ENCODE measurements around the gene RAPGEF3. TPM values are rescaled to one million over a fixed set of nuclear protein-coding genes. Genes with fewer than 3 reads are reported as not detected.

RAPGEF3 gene
- total and polyA plus RNA-seq, 2 donors (not counting 1 experiment from before 2014, with no cell fraction given) = 1.8 to 5.2 TPM

DNA sequence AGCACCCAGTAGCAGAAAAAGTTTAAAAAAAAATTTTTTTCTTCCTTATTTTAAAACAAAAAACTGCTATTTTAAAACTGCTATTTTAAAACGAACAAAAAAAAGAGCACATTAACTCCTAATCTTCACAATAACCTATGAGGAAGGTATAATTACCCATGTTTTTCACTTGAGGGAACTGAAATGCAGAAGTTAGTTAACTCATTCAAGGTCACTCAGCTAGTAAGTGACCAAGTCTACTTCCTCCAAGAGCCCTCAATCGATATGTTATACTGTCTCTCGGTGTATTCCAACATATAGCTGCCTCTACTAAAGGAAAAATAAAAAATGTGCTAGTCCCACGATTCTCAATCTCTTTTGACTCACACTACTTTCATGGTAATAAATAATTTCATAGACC, 60.6 kb downstream of the RAPGEF3 start:
- no peaks in the 10 kb centered on the region for H3K27me3 Mint-ChIP-seq
- Histone ChIP-seq H3K9me3 (ENCODE audit: control extremely low read depth in 1 of 3, control insufficient read depth in 2 of 3, insufficient read depth in 1 of 3, low read length in 2 of 3) (no peaks in the 10 kb centered on the region), H3K36me3 (replicated peaks in 1 of 2; ENCODE audit: control extremely low read depth in 1 of 2, control insufficient read depth in 1 of 2, extremely low read depth in 1 of 2, insufficient read depth in 2 of 2, low read length in 1 of 2) (peaks cover 3 to 31% of the 10 kb centered on the region in 2 experiments), H3K9ac (ENCODE audit: low read length) (peak overlapping the region; percentile 27), H3K4me3 (ENCODE audit: control extremely low read depth in 1 of 5, extremely low read depth in 1 of 5, insufficient read depth in 1 of 5, low read depth in 2 of 5, low read length in 4 of 5) (peak overlapping the region in 1 of 5 experiments; percentile 11), H3K79me2 (ENCODE audit: control insufficient read depth, insufficient read depth, low read length) (peaks cover 35% of the 10 kb centered on the region), H3K4me2 (replicated peaks; ENCODE audit: low read depth, low read length, poor library complexity, severe bottlenecking) (peak overlapping the region; percentile 67), H2AFZ (ENCODE audit: insufficient read depth, low read depth, low read length, poor library complexity, severe bottlenecking) (no peak overlapping the region), H3K27me3 (replicated peaks in 1 of 4; ENCODE audit: control extremely low read depth in 1 of 4, control insufficient read depth in 3 of 4, insufficient read depth in 4 of 4, low read length in 3 of 4) (no peaks in the 10 kb centered on the region), H4K20me1 (ENCODE audit: control insufficient read depth, insufficient read depth, low read length, poor library complexity, severe bottlenecking) (no peaks in the 10 kb centered on the region), H3K27ac (ENCODE audit: low read length in 2 of 2) (peak overlapping the region in 1 of 2 donors; percentile 39), H3K4me1 (ENCODE audit: control insufficient read depth in 2 of 2, insufficient read depth in 2 of 2, low read length in 2 of 2) (peaks cover 17 to 20% of the 10 kb centered on the region in 2 donors)
- peak; percentile 54 for DNase-seq
- WGBS (ENCODE audit: insufficient coverage) = no CpG with 5 or more reads among the region's 4 CpGs
- intact Hi-C loops (cut with micrococcal nuclease) = no loop called here
- POLR2A ChIA-PET = no interaction called here
- no peaks in the 10 kb centered on the region for H3K9me3 Mint-ChIP-seq (ENCODE audit: insufficient read depth)
- H3K4me1 Mint-ChIP-seq = peaks cover 46% of the 10 kb centered on the region
- TF ChIP-seq CTCF (IDR thresholded peaks at IDR 0.05) = no peak
- no peak for TF ChIP-seq EZH2 (IDR thresholded peaks at IDR 0.05; ENCODE audit: borderline replicate concordance, insufficient read depth, low read depth, low read length, poor library complexity, severe bottlenecking)
- H3K27ac Mint-ChIP-seq = peak overlapping the region; percentile 22
- CTCF ChIA-PET = interaction anchor here (0.6 to 3.1 kb wide), 9 partner anchors 8 to 140 kb away, joined by 3 to 19 read pairs (median 5); no protein-coding TSS in a partner anchor
- peak; percentile 68 for ATAC-seq (ENCODE audit: low read depth)
- peak overlapping the region; percentile 21 for H3K4me3 Mint-ChIP-seq

DNA sequence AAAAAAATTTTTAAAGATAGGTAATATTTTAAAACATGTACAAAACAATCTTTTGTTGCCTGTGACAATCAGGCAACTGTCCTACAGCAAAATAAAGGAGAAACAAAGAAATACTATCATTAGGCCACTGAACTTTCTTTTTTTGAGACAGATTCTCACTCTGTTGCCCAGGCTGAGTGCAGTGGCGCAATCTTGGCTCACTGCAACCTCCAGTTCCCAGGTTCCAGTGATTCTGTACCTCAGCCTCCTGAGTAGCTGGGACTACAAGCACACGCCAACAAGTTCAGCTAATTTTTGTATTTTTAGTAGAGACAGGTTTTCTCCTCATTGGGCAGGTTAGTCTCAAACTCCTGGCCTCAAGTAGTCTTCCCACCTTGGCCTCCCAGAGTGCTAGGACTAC, 69.5 kb downstream of the RAPGEF3 start:
- Mint-ChIP-seq H3K27ac (no peak overlapping the region), H3K4me3 (no peak overlapping the region), H3K4me1 (peaks cover 4% of the 10 kb centered on the region), H3K27me3 (no peaks in the 10 kb centered on the region), H3K9me3 (ENCODE audit: insufficient read depth) (no peaks in the 10 kb centered on the region)
- no peak for ATAC-seq (ENCODE audit: low read depth)
- POLR2A ChIA-PET = no interaction called here
- Histone ChIP-seq H3K79me2 (ENCODE audit: control insufficient read depth, insufficient read depth, low read length) (peaks cover 15% of the 10 kb centered on the region), H3K27ac (ENCODE audit: low read length in 2 of 2) (no peak overlapping the region), H4K20me1 (ENCODE audit: control insufficient read depth, insufficient read depth, low read length, poor library complexity, severe bottlenecking) (no peaks in the 10 kb centered on the region), H3K27me3 (replicated peaks in 1 of 4; ENCODE audit: control extremely low read depth in 1 of 4, control insufficient read depth in 3 of 4, insufficient read depth in 4 of 4, low read length in 3 of 4) (no peaks in the 10 kb centered on the region), H3K4me2 (replicated peaks; ENCODE audit: low read depth, low read length, poor library complexity, severe bottlenecking) (no peak overlapping the region), H3K36me3 (replicated peaks in 1 of 2; ENCODE audit: control extremely low read depth in 1 of 2, control insufficient read depth in 1 of 2, extremely low read depth in 1 of 2, insufficient read depth in 2 of 2, low read length in 1 of 2) (peaks cover 2 to 49% of the 10 kb centered on the region in 2 experiments), H2AFZ (ENCODE audit: insufficient read depth, low read depth, low read length, poor library complexity, severe bottlenecking) (no peak overlapping the region), H3K9me3 (ENCODE audit: control extremely low read depth in 1 of 3, control insufficient read depth in 2 of 3, insufficient read depth in 1 of 3, low read length in 2 of 3) (no peaks in the 10 kb centered on the region), H3K4me3 (ENCODE audit: control extremely low read depth in 1 of 5, extremely low read depth in 1 of 5, insufficient read depth in 1 of 5, low read depth in 2 of 5, low read length in 4 of 5) (no peak overlapping the region), H3K9ac (ENCODE audit: low read length) (no peak overlapping the region), H3K4me1 (ENCODE audit: control insufficient read depth in 2 of 2, insufficient read depth in 2 of 2, low read length in 2 of 2) (no peaks in the 10 kb centered on the region)
- CTCF ChIA-PET = interaction anchor here (1.0 to 1.8 kb wide), 2 partner anchors 21 to 149 kb away, joined by 4 read pairs; no protein-coding TSS in a partner anchor
- TF ChIP-seq CTCF (IDR thresholded peaks at IDR 0.05) (no peak), EZH2 (IDR thresholded peaks at IDR 0.05; ENCODE audit: borderline replicate concordance, insufficient read depth, low read depth, low read length, poor library complexity, severe bottlenecking) (no peak)
- DNase-seq = no peak
- intact Hi-C loops (cut with micrococcal nuclease) = no loop called here
- WGBS (ENCODE audit: insufficient coverage) = 100% methylated on average over 2 of the region's 2 CpGs
